HepG2 (cell line): ENCODE results near the gene P2RX5. TPM values are rescaled to one million over a fixed set of nuclear protein-coding genes. Genes with fewer than 3 reads are reported as not detected.
A peak's percentile ranks its signal among the peaks of the same experiment; 100 is the strongest.

Experiments
- ARNT2 ChIP-seq: sonication (generic); formaldehyde crosslinking; IDR thresholded peaks from 2 replicates; pipeline ENCODE4 v1.8.0; 2022; ENCODE audit warnings: mild to moderate bottlenecking, low read depth, missing genetic modification reagents, moderate library complexity
- FOXJ3 ChIP-seq: sonication (generic); formaldehyde crosslinking; IDR thresholded peaks from 2 replicates; pipeline ENCODE4 v1.4.0; 2020; ENCODE audit warnings: missing genetic modification reagents, mild to moderate bottlenecking, borderline replicate concordance
- GFI1 ChIP-seq: sonication (generic); formaldehyde crosslinking; IDR thresholded peaks from 2 replicates; pipeline ENCODE4 v1.5.0; 2020; ENCODE audit warnings: missing genetic modification reagents, mild to moderate bottlenecking, borderline replicate concordance
- MYC ChIP-seq: sonication (generic); formaldehyde crosslinking; IDR thresholded peaks from 2 replicates; pipeline ENCODE4 v1.9.0; 2021; ENCODE audit warnings: missing genetic modification reagents, borderline replicate concordance
- NFRKB ChIP-seq: fragments of 450-650 bp; IDR thresholded peaks from 2 replicates; pipeline ENCODE4 v1.6.1; 2017
- POLR2AphosphoS5 ChIP-seq: IDR thresholded peaks from 2 replicates; pipeline ENCODE4 v1.6.1; 2012; ENCODE audit warnings: low read depth, low read length
- SKIL ChIP-seq: sonication (generic); formaldehyde crosslinking; IDR thresholded peaks from 2 replicates; pipeline ENCODE4 v1.8.0; 2022; ENCODE audit warnings: missing genetic modification reagents, mild to moderate bottlenecking, moderate library complexity, borderline replicate concordance
- TBX2 ChIP-seq: sonication (generic); formaldehyde crosslinking; IDR thresholded peaks from 2 replicates; pipeline ENCODE4 v1.5.0; 2020; ENCODE audit warnings: missing genetic modification reagents, mild to moderate bottlenecking, borderline replicate concordance
- ZBTB7B ChIP-seq: sonication (generic); formaldehyde crosslinking; IDR thresholded peaks from 2 replicates; pipeline ENCODE4 v1.4.0; 2020; ENCODE audit warnings: missing genetic modification reagents
- ZNF101 ChIP-seq: sonication (generic); formaldehyde crosslinking; IDR thresholded peaks from 2 replicates; pipeline ENCODE4 v1.4.0; 2020; ENCODE audit warnings: mild to moderate bottlenecking, low read depth, missing genetic modification reagents, borderline replicate concordance
- ZNF136 ChIP-seq: sonication (generic); formaldehyde crosslinking; IDR thresholded peaks from 2 replicates; pipeline ENCODE4 v1.8.1; 2022; ENCODE audit warnings: low read depth, mild to moderate bottlenecking, moderate library complexity, missing genetic modification reagents
- ZNF501 ChIP-seq: sonication (generic); formaldehyde crosslinking; IDR thresholded peaks from 2 replicates; pipeline ENCODE4 v1.5.1; 2020; ENCODE audit warnings: mild to moderate bottlenecking, moderate library complexity, missing genetic modification reagents
- ZNF777 ChIP-seq: sonication (generic); formaldehyde crosslinking; IDR thresholded peaks from 2 replicates; pipeline ENCODE4 v1.4.0; 2020; ENCODE audit warnings: missing genetic modification reagents
- ZNF883 ChIP-seq: sonication (generic); formaldehyde crosslinking; IDR thresholded peaks from 2 replicates; pipeline ENCODE4 v1.5.1; 2020; ENCODE audit warnings: mild to moderate bottlenecking, missing genetic modification reagents; ENCODE audit errors: not compliant biosample characterization
- polyA plus RNA-seq, 8 experiments: library from polyadenylated mRNA; depleted of rRNA in 3 of 8; stranded (reverse) in 7 of 8; unstranded in 1 of 8; fragments of >200 nt; fragmentation: Illumina TruSeq in 4 of 8; extraction: Trizol in 4 of 8; gene quantifications; 2 replicates each; pipeline versions ENCODE4 v1.2.1 to v1.2.3, GENCODE V29; 2011 to 2016; ENCODE audit warnings: low read depth in 4 of 8, missing spikeins in 1 of 8, mixed read lengths in 1 of 8; ENCODE audit not compliant: insufficient read depth in 1 of 8
- total RNA-seq, 5 experiments: library from RNA; depleted of rRNA; stranded (reverse); fragments of >200 nt; fragmentation: Illumina TruSeq; extraction: Trizol; gene quantifications; 2 replicates each; pipeline ENCODE4 v1.2.3, GENCODE V29; 2016; ENCODE audit warnings: low read depth in 1 of 5
- TF ChIP-seq, protein P1 (sequence below): sonication (generic); formaldehyde crosslinking; IDR thresholded peaks from 2 replicates; pipeline ENCODE4 v1.8.0; 2022; ENCODE audit warnings: missing genetic modification reagents, low read depth, mild to moderate bottlenecking, borderline replicate concordance
- TF ChIP-seq, protein P2 (sequence below): IDR thresholded peaks from 2 replicates; pipeline ENCODE4 v1.6.1; 2012; ENCODE audit warnings: low read length, improper control_type of control experiment
- TF ChIP-seq, protein P3 (sequence below): IDR thresholded peaks from 2 replicates; pipeline ENCODE4 v1.6.1; 2016; ENCODE audit warnings: missing biosample characterization, missing genetic modification reagents, low read depth
- TF ChIP-seq, protein P4 (sequence below): sonication (generic); formaldehyde crosslinking; IDR thresholded peaks from 2 replicates; pipeline ENCODE4 v1.4.0; 2020; ENCODE audit warnings: missing genetic modification reagents
- TF ChIP-seq, protein P5 (sequence below): sonication (generic); formaldehyde crosslinking; IDR thresholded peaks from 2 replicates; pipeline ENCODE4 v1.5.0; 2020; ENCODE audit warnings: missing genetic modification reagents

P2RX5 gene
- total and polyA plus RNA-seq, 2 of the 13 experiments (the other 11 are each of a cell fraction or from before 2014, with no cell fraction given) = 0.95 to 1.7 TPM

DNA sequence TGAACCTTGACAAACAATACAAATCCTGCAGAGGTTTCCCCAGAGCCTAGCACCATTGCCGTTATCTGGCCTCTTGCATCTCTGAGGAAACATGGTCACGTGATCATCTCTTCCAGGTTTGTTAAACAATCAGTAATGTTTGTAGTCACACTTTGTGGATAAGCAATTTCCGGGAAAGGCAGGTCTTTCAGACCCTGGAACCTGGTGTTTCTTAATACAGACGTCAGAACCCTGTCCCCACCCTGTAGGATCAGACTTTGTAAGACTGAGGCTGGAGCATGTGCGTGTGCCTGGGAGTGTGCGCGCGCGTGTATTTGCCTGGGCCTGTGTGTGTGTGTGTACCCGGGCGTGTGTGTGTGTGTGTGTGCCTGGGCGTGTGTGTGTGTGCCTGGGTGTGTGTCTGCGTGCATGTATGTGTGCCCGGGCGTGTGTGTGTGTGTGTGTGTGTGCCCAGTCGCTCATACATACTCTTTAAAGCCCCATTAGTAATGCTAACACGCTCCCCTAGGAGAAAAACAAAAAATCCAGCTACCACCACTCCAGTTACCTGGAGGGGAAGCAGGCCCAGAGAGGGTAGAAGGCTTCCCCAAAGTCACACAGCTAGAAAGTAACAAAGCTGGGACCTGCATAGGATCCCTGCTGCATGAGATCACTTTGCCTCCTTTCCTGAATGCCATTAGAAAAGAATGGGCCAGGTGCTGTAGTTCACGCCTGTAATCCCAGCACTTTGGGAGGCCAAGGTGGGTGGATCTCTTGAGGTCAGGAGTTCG, 54.1 kb downstream of the P2RX5 start (continued):
- TF ChIP-seq SKIL (CRISPR knock-in tag) (peak; percentile 55; the same call in 1 of the 2 replicates), ARNT2 (CRISPR knock-in tag) (no peak), TBX2 (CRISPR knock-in tag) (peak; percentile 63; the same call in 1 of the 2 replicates), ZNF136 (no peak), NFRKB (no peak), GFI1 (CRISPR knock-in tag) (peak; percentile 31; the same call in 1 of the 2 replicates), ZNF777 (CRISPR knock-in tag) (no peak), POLR2AphosphoS5 (no peak), ZNF883 (no peak), FOXJ3 (CRISPR knock-in tag) (peak; percentile 35; the same call in 1 of the 2 replicates), ZNF501 (peak; percentile 70; the same call in 1 of the 2 replicates), ZBTB7B (CRISPR knock-in tag) (no peak), ZNF101 (CRISPR knock-in tag) (no peak), MYC (CRISPR knock-in tag) (no peak)
- TF ChIP-seq, protein P1, sequence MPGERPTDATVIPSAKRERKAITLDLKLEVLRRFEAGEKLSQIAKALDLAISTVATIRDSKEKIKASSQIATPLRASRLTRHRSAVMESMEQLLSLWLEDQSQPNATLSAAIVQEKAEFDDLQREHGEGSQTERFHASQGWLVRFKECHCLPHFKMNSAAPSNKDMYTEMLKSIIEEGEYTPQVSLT (CRISPR knock-in tag) = no peak
- TF ChIP-seq, protein P2, sequence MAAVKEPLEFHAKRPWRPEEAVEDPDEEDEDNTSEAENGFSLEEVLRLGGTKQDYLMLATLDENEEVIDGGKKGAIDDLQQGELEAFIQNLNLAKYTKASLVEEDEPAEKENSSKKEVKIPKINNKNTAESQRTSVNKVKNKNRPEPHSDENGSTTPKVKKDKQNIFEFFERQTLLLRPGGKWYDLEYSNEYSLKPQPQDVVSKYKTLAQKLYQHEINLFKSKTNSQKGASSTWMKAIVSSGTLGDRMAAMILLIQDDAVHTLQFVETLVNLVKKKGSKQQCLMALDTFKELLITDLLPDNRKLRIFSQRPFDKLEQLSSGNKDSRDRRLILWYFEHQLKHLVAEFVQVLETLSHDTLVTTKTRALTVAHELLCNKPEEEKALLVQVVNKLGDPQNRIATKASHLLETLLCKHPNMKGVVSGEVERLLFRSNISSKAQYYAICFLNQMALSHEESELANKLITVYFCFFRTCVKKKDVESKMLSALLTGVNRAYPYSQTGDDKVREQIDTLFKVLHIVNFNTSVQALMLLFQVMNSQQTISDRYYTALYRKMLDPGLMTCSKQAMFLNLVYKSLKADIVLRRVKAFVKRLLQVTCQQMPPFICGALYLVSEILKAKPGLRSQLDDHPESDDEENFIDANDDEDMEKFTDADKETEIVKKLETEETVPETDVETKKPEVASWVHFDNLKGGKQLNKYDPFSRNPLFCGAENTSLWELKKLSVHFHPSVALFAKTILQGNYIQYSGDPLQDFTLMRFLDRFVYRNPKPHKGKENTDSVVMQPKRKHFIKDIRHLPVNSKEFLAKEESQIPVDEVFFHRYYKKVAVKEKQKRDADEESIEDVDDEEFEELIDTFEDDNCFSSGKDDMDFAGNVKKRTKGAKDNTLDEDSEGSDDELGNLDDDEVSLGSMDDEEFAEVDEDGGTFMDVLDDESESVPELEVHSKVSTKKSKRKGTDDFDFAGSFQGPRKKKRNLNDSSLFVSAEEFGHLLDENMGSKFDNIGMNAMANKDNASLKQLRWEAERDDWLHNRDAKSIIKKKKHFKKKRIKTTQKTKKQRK = no peak
- TF ChIP-seq, protein P3, sequence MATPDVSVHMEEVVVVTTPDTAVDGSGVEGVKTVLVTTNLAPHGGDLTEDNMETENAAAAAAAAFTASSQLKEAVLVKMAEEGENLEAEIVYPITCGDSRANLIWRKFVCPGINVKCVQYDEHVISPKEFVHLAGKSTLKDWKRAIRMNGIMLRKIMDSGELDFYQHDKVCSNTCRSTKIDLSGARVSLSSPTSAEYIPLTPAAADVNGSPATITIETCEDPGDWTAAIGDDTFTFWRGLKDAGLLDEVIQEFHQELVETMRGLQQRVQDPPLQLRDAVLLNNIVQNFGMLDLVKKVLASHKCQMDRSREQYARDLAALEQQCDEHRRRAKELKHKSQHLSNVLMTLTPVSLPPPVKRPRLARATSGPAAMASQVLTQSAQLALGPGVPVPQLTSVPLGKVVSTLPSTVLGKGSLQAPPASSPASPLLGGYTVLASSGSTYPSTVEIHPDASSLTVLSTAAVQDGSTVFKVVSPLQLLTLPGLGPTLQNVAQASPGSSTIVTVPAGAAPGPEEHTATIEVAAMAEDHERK (CRISPR knock-in tag) = no peak
- TF ChIP-seq, protein P4, sequence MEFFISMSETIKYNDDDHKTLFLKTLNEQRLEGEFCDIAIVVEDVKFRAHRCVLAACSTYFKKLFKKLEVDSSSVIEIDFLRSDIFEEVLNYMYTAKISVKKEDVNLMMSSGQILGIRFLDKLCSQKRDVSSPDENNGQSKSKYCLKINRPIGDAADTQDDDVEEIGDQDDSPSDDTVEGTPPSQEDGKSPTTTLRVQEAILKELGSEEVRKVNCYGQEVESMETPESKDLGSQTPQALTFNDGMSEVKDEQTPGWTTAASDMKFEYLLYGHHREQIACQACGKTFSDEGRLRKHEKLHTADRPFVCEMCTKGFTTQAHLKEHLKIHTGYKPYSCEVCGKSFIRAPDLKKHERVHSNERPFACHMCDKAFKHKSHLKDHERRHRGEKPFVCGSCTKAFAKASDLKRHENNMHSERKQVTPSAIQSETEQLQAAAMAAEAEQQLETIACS (CRISPR knock-in tag) = no peak
- TF ChIP-seq, protein P5, sequence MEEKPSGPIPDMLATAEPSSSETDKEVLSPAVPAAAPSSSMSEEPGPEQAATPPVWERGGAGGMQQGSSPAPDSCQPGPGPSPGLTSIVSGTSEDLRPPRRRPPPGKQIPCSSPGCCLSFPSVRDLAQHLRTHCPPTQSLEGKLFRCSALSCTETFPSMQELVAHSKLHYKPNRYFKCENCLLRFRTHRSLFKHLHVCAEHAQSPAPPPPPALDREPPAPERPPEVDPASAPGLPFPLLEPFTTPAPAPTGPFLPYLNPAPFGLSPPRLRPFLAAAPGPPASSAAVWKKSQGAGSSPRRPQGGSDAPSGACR = peak; percentile 47; the same call in 1 of the 2 replicates
